HEK293 (cell line): ENCODE results near the gene NME8.

ENCODE experiments used
- CTCF ChIA-PET: fragments of 350-600 bp; formaldehyde crosslinking; extraction: SDS; loops from one replicate; lab custom pipeline; 2021; ENCODE audit warnings: antibody characterized with exemption; lab: Yijun Ruan, JAX
- POLR2A ChIA-PET: fragments of 300-600 bp; formaldehyde crosslinking; extraction: SDS; loops from one replicate; lab custom pipeline; 2020; ENCODE audit warnings: antibody characterized with exemption, inconsistent platforms; lab: Yijun Ruan, JAX
- H3K27ac ChIP-seq: fragments of 200-500 bp; sonication (Bioruptor generic); 2 replicates; pipeline ENCODE4 v1.5.1; 2014; ENCODE audit warnings: low read depth, low read length, control low read depth, inconsistent platforms; ENCODE audit errors: extremely low read depth
- H3K36me3 ChIP-seq, 2 experiments: fragments of 200-500 bp in 1 of 2; sonication (Bioruptor generic) in 1 of 2; 1 replicate in 1 of 2; 2 replicates in 1 of 2; pipeline ENCODE4 v1.5.1; 2014 to 2017; ENCODE audit warnings: inconsistent platforms in 2 of 2, low read length in 2 of 2; ENCODE audit not compliant: control insufficient read depth in 2 of 2, insufficient read depth in 1 of 2
- H3K4me1 ChIP-seq: fragments of 200-500 bp; sonication (Bioruptor generic); 2 replicates; pipeline ENCODE4 v1.5.1; 2014; ENCODE audit warnings: mild to moderate bottlenecking, low read length, inconsistent platforms; ENCODE audit not compliant: control insufficient read depth, insufficient read depth
- H3K4me3 ChIP-seq: 2 replicates; pipeline ENCODE4 v1.5.1; 2011; ENCODE audit warnings: low read depth, mild to moderate bottlenecking, control low read depth, low read length, moderate library complexity
- H3K9me3 ChIP-seq: fragments of 200-500 bp; sonication (Bioruptor generic); 2 replicates; pipeline ENCODE4 v1.5.1; 2014; ENCODE audit warnings: low read depth, low read length, inconsistent platforms; ENCODE audit not compliant: control insufficient read depth, insufficient read depth
- BCL6B ChIP-seq: fragments of 450-650 bp; formaldehyde crosslinking; IDR thresholded peaks from 2 replicates; pipeline ENCODE4 v1.5.1; 2017; ENCODE audit warnings: missing biosample characterization, missing genetic modification characterization
- GFI1B ChIP-seq: fragments of 450-650 bp; formaldehyde crosslinking; IDR thresholded peaks from 2 replicates; pipeline ENCODE4 v1.5.1; 2016; ENCODE audit warnings: missing biosample characterization, missing genetic modification characterization
- GLIS2 ChIP-seq: fragments of 450-650 bp; formaldehyde crosslinking; IDR thresholded peaks from 2 replicates; pipeline ENCODE4 v1.5.1; 2016; ENCODE audit warnings: missing biosample characterization, missing genetic modification characterization
- HOXA7 ChIP-seq: sonication (generic); formaldehyde crosslinking; IDR thresholded peaks from 2 replicates; pipeline ENCODE4 v1.8.1; 2022; ENCODE audit warnings: missing genetic modification reagents, borderline replicate concordance
- PRDM2 ChIP-seq: fragments of 450-650 bp; formaldehyde crosslinking; IDR thresholded peaks from 2 replicates; pipeline ENCODE4 v1.5.1; 2016; ENCODE audit warnings: missing biosample characterization, missing genetic modification characterization, borderline replicate concordance
- RBAK ChIP-seq: fragments of 450-650 bp; formaldehyde crosslinking; IDR thresholded peaks from 2 replicates; pipeline ENCODE4 v1.5.1; 2016; ENCODE audit warnings: missing biosample characterization, missing genetic modification characterization
- REPIN1 ChIP-seq: fragments of 450-650 bp; formaldehyde crosslinking; IDR thresholded peaks from 2 replicates; pipeline ENCODE4 v1.5.1; 2017; ENCODE audit warnings: missing biosample characterization, missing genetic modification characterization, low read depth
- SALL2 ChIP-seq: fragments of 450-650 bp; formaldehyde crosslinking; IDR thresholded peaks from 2 replicates; pipeline ENCODE4 v1.5.0; 2017; ENCODE audit warnings: missing biosample characterization, mild to moderate bottlenecking, missing genetic modification characterization, borderline replicate concordance
- ZBTB26 ChIP-seq: fragments of 450-650 bp; formaldehyde crosslinking; optimal IDR thresholded peaks from 2 replicates; pipeline ENCODE3; 2016; ENCODE audit warnings: missing biosample characterization, mild to moderate bottlenecking, missing genetic modification characterization
- ZBTB8A ChIP-seq: fragments of 450-650 bp; formaldehyde crosslinking; IDR thresholded peaks from 2 replicates; pipeline ENCODE4 v1.5.1; 2016; ENCODE audit warnings: missing biosample characterization, missing genetic modification characterization
- ZNF155 ChIP-seq: fragments of 450-650 bp; formaldehyde crosslinking; IDR thresholded peaks from 2 replicates; pipeline ENCODE4 v1.5.1; 2016; ENCODE audit warnings: missing biosample characterization, missing genetic modification characterization
- ZNF169 ChIP-seq: fragments of 450-650 bp; formaldehyde crosslinking; IDR thresholded peaks from 2 replicates; pipeline ENCODE4 v1.5.1; 2016; ENCODE audit warnings: missing biosample characterization, missing genetic modification characterization
- ZNF175 ChIP-seq: fragments of 450-650 bp; formaldehyde crosslinking; IDR thresholded peaks from 2 replicates; pipeline ENCODE4 v1.5.1; 2016; ENCODE audit warnings: missing biosample characterization, missing genetic modification characterization
- ZNF239 ChIP-seq: fragments of 450-650 bp; formaldehyde crosslinking; IDR thresholded peaks from 2 replicates; pipeline ENCODE4 v1.5.1; 2016; ENCODE audit warnings: missing biosample characterization, missing genetic modification characterization
- ZNF274 ChIP-seq, 2 experiments: fragments of 200-500 bp in 1 of 2; fragments of 450-650 bp in 1 of 2; sonication (Bioruptor generic) in 1 of 2; formaldehyde crosslinking in 1 of 2; IDR thresholded peaks; 2 replicates each; pipeline versions ENCODE4 v1.5.1 to v1.6.1; 2014 to 2016; ENCODE audit warnings: borderline replicate concordance in 1 of 2, inconsistent platforms in 1 of 2, low read length in 1 of 2, missing biosample characterization in 1 of 2, missing genetic modification characterization in 1 of 2
- ZNF311 ChIP-seq: fragments of 450-650 bp; formaldehyde crosslinking; IDR thresholded peaks from 2 replicates; pipeline ENCODE4 v1.5.1; 2017; ENCODE audit warnings: missing biosample characterization, missing genetic modification characterization, borderline replicate concordance
- ZNF398 ChIP-seq: fragments of 450-650 bp; formaldehyde crosslinking; IDR thresholded peaks from 2 replicates; pipeline ENCODE4 v1.5.1; 2017; ENCODE audit warnings: missing biosample characterization, missing genetic modification characterization
- ZNF416 ChIP-seq: fragments of 450-650 bp; formaldehyde crosslinking; IDR thresholded peaks from 2 replicates; pipeline ENCODE4 v1.5.1; 2016; ENCODE audit warnings: missing biosample characterization, missing genetic modification characterization
- ZNF449 ChIP-seq: fragments of 450-650 bp; formaldehyde crosslinking; IDR thresholded peaks from 2 replicates; pipeline ENCODE4 v1.5.1; 2017; ENCODE audit warnings: missing biosample characterization, mild to moderate bottlenecking, missing genetic modification characterization, moderate library complexity
- ZNF561 ChIP-seq: fragments of 450-650 bp; IDR thresholded peaks from 2 replicates; pipeline ENCODE4 v1.5.1; 2018; ENCODE audit warnings: missing biosample characterization, missing genetic modification characterization, borderline replicate concordance
- ZNF654 ChIP-seq: fragments of 450-650 bp; formaldehyde crosslinking; IDR thresholded peaks from 2 replicates; pipeline ENCODE4 v1.5.1; 2016; ENCODE audit warnings: low read depth, missing biosample characterization, missing genetic modification characterization
- ZNF747 ChIP-seq: fragments of 450-650 bp; formaldehyde crosslinking; IDR thresholded peaks from 2 replicates; pipeline ENCODE4 v1.5.1; 2016; ENCODE audit warnings: missing biosample characterization, missing genetic modification characterization
- ZNF76 ChIP-seq: fragments of 450-650 bp; formaldehyde crosslinking; IDR thresholded peaks from 2 replicates; pipeline ENCODE4; 2016; ENCODE audit warnings: low read depth, missing biosample characterization, missing genetic modification characterization, borderline replicate concordance
- ZXDB ChIP-seq: fragments of 450-650 bp; formaldehyde crosslinking; IDR thresholded peaks from 2 replicates; pipeline ENCODE4 v1.5.1; 2016; ENCODE audit warnings: missing biosample characterization, missing genetic modification characterization

NME8 gene

GRCh38 chr7:37923996-37924395, 75.6 kb downstream of the NME8 start:
- ChIA-PET POLR2A (no interaction called here), CTCF (no interaction called here)
- Histone ChIP-seq H3K4me3 (no peak overlapping the region), H3K36me3 (no peaks in the 10 kb centered on the region), H3K9me3 (no peaks in the 10 kb centered on the region), H3K27ac (no peak overlapping the region), H3K4me1 (no peaks in the 10 kb centered on the region)
- TF ChIP-seq ZNF311 (tag by site-specific recombination) (no peak), ZNF416 (tag by site-specific recombination) (no peak), RBAK (no peak), BCL6B (tag by site-specific recombination) (no peak), ZNF274 (IDR thresholded peaks at IDR 0.05; ENCODE audit: low read length) (no peak), ZNF274 (tag by site-specific recombination; IDR thresholded peaks at IDR 0.05; ENCODE audit: borderline replicate concordance) (no peak), ZNF175 (tag by site-specific recombination) (no peak), ZBTB8A (no peak), ZXDB (tag by site-specific recombination) (no peak), ZNF561 (no peak), ZNF155 (tag by site-specific recombination) (no peak), ZNF169 (no peak), ZBTB26 (tag by site-specific recombination) (no peak), ZNF654 (tag by site-specific recombination) (no peak)

GRCh38 chr7:37924491-37925041, 76.2 kb downstream of the NME8 start:
- CTCF ChIA-PET: no interaction called here
- no peaks in the 10 kb centered on the region for H3K9me3 ChIP-seq
- no peak overlapping the region for H3K4me3 ChIP-seq
- POLR2A ChIA-PET: no interaction called here
- H3K27ac ChIP-seq: no peak overlapping the region
- TF ChIP-seq PRDM2 (tag by site-specific recombination) (no peak), GFI1B (tag by site-specific recombination) (no peak), ZNF76 (tag by site-specific recombination) (no peak), ZNF449 (tag by site-specific recombination) (no peak), ZNF239 (tag by site-specific recombination) (no peak), ZNF747 (tag by site-specific recombination) (no peak), HOXA7 (CRISPR knock-in tag) (no peak), SALL2 (tag by site-specific recombination) (no peak), GLIS2 (no peak), REPIN1 (tag by site-specific recombination) (no peak), ZNF398 (tag by site-specific recombination) (no peak)
- H3K4me1 ChIP-seq: no peaks in the 10 kb centered on the region
- H3K36me3 ChIP-seq: no peaks in the 10 kb centered on the region
